ENCODE measurements around the gene PKD1. TPM values are rescaled to one million over a fixed set of nuclear protein-coding genes. Genes with fewer than 3 reads are reported as not detected.

Gene PKD1
- total and polyA plus RNA-seq, 2 of the 13 experiments (the other 11 are each of a cell fraction or from before 2014, with no cell fraction given) = 22.1 to 23.0 TPM

GRCh38 chr16:2161911-2162310 lies 26.2 kb upstream of the PKD1 start:
- TF ChIP-seq ZNF205 (CRISPR knock-in tag; IDR thresholded peaks at IDR 0.05) (no peak), AGO2 (optimal IDR thresholded peaks at IDR 0.05; ENCODE audit: low read depth, low read length) (peak; percentile 34)
- intact Hi-C loops (cut with micrococcal nuclease; ENCODE audit: unreplicated experiment) (loop anchor here (5.0 kb wide), 1 partner anchor 35 kb away; the partner anchor contains the start of gene CASKIN1), in situ Hi-C loops (cut with HindIII; ENCODE audit: extremely low pct_ligation_motif_present, low pct_unique_long_range_greater_than_20kb) (no loop called here)
- Histone ChIP-seq H2AFZ (ENCODE audit: low read length) (no peak overlapping the region), H3K27ac (ENCODE audit: extremely low read length, insufficient read depth, low read length) (peak overlapping the region; percentile 63), H3K4me2 (ENCODE audit: low read depth, low read length) (no peak overlapping the region), H3K27me3 (ENCODE audit: control insufficient read depth in 1 of 2, insufficient read depth in 2 of 2, low read length in 2 of 2) (no peaks in the 10 kb centered on the region), H3K79me2 (ENCODE audit: insufficient read depth, low read length) (peaks cover 50% of the 10 kb centered on the region), H3K36me3 (replicated peaks in 1 of 2; ENCODE audit: control insufficient read depth in 1 of 2, insufficient read depth in 2 of 2, low read length in 2 of 2) (peaks cover 4 to 12% of the 10 kb centered on the region in 2 experiments; a peak in 3 of 5 replicates), H4K20me1 (ENCODE audit: insufficient read depth, low read length) (peaks cover 38% of the 10 kb centered on the region), H3K9ac (ENCODE audit: insufficient read depth, low read depth, low read length) (no peak overlapping the region), H3K4me1 (ENCODE audit: insufficient read depth, low read length) (peaks cover 88% of the 10 kb centered on the region), H3K4me3 (replicated peaks in 1 of 3; ENCODE audit: insufficient read depth in 1 of 3, low read depth in 2 of 3, low read length in 3 of 3) (no peak overlapping the region), H3K9me3 (ENCODE audit: low read length) (no peaks in the 10 kb centered on the region)
- POLR2A ChIA-PET = interaction anchor here (0.7 to 3.4 kb wide), 9 partner anchors 8 to 197 kb away, joined by 3 to 36 read pairs (median 3); partner anchors contain the start of genes RPS2 and TRAF7
- no peak for ATAC-seq
- DNase-seq (ENCODE audit: low spot score) = no peak
- no peak for FAIRE-seq
- WGBS (ENCODE audit: low lambda C conversion rate) = 97% methylated on average over 5 of the region's 10 CpGs
- CTCF ChIA-PET (ENCODE audit: low intra/inter-chr PET ratio, low total read pairs) = no interaction called here
- BruUV-seq (replicated peaks) = no TSS peak

GRCh38 chr16:2160915-2161551 lies 25.3 kb upstream of the PKD1 start:
- WGBS (ENCODE audit: low lambda C conversion rate) = 13% methylated on average over 18 of the region's 20 CpGs
- H3K9me3 ChIP-seq (ENCODE audit: low read length) = no peaks in the 10 kb centered on the region
- H3K4me2 ChIP-seq (ENCODE audit: low read depth, low read length) = peak overlapping the region; percentile 68
- H2AFZ ChIP-seq (ENCODE audit: low read length) = no peak overlapping the region
- ChIA-PET POLR2A (interaction anchor here (0.7 to 3.4 kb wide), 5 partner anchors 7 to 90 kb away, joined by 3 to 36 read pairs (median 4); partner anchors contain the start of gene TRAF7), CTCF (ENCODE audit: low intra/inter-chr PET ratio, low total read pairs) (no interaction called here)
- H3K27me3 ChIP-seq (ENCODE audit: control insufficient read depth in 1 of 2, insufficient read depth in 2 of 2, low read length in 2 of 2) = no peaks in the 10 kb centered on the region; a peak in 1 of 5 replicates
- H3K4me3 ChIP-seq (replicated peaks in 1 of 3; ENCODE audit: insufficient read depth in 1 of 3, low read depth in 2 of 3, low read length in 3 of 3) = peak overlapping the region in 2 of 3 experiments; percentile 26 to 48; a peak in 2 of 6 replicates
- H3K36me3 ChIP-seq (replicated peaks in 1 of 2; ENCODE audit: control insufficient read depth in 1 of 2, insufficient read depth in 2 of 2, low read length in 2 of 2) = peaks cover 2 to 6% of the 10 kb centered on the region in 2 experiments; a peak in 3 of 5 replicates
- peak overlapping the region; percentile 63 for H3K27ac ChIP-seq (ENCODE audit: extremely low read length, insufficient read depth, low read length)
- ATAC-seq = peak; percentile 17
- H3K4me1 ChIP-seq (ENCODE audit: insufficient read depth, low read length) = peaks cover 85% of the 10 kb centered on the region
- peaks cover 38% of the 10 kb centered on the region for H4K20me1 ChIP-seq (ENCODE audit: insufficient read depth, low read length)
- intact Hi-C loops (cut with micrococcal nuclease; ENCODE audit: unreplicated experiment) (loop anchor here (5.0 kb wide), 1 partner anchor 36 kb away; the partner anchor contains the start of gene CASKIN1), in situ Hi-C loops (cut with HindIII; ENCODE audit: extremely low pct_ligation_motif_present, low pct_unique_long_range_greater_than_20kb) (no loop called here)
- H3K79me2 ChIP-seq (ENCODE audit: insufficient read depth, low read length) = peaks cover 57% of the 10 kb centered on the region
- no TSS peak for BruUV-seq (replicated peaks)
- DNase-seq (ENCODE audit: low spot score) = peak; percentile 53
- no peak overlapping the region for H3K9ac ChIP-seq (ENCODE audit: insufficient read depth, low read depth, low read length)
- FAIRE-seq = peak; percentile 65
- no peak for TF ChIP-seq FOSL1 (CRISPR knock-in tag; IDR thresholded peaks at IDR 0.05; ENCODE audit: borderline replicate concordance)
- no peak for TF ChIP-seq ZNF552 (CRISPR knock-in tag; IDR thresholded peaks at IDR 0.05; ENCODE audit: borderline replicate concordance)
- TF ChIP-seq HNF4A (CRISPR knock-in tag; IDR thresholded peaks at IDR 0.05) = 0 out of 2 replicates have a peak, but pooled peaks have one; percentile 9
- TF ChIP-seq ZNF431 (CRISPR knock-in tag; IDR thresholded peaks at IDR 0.05; ENCODE audit: borderline replicate concordance, low read depth) = no peak
- TF ChIP-seq ZSCAN5A (CRISPR knock-in tag; IDR thresholded peaks at IDR 0.05; ENCODE audit: borderline replicate concordance) = no peak
- no peak for TF ChIP-seq PLSCR1 (CRISPR knock-in tag; IDR thresholded peaks at IDR 0.05; ENCODE audit: borderline replicate concordance)
